H1 (cell line): ENCODE measurements around the gene PIF1. TPM values are rescaled to one million over a fixed set of nuclear protein-coding genes. Genes with fewer than 3 reads are reported as not detected.

Experiments used
- ASH2L ChIP-seq: fragments of 200-600, 300-600 bp; sonication (generic); IDR thresholded peaks from one replicate; pipeline ENCODE4 v1.7.1; 2017; ENCODE audit warnings: low read length
- ATF3 ChIP-seq: IDR thresholded peaks from 2 replicates; pipeline ENCODE4 v1.6.1; 2011; ENCODE audit warnings: low read depth, mild to moderate bottlenecking, low read length; ENCODE audit not compliant: insufficient read depth
- BACH1 ChIP-seq: IDR thresholded peaks from 2 replicates; pipeline ENCODE4 v1.6.1; 2012; ENCODE audit warnings: low read length, improper control_type of control experiment
- BCL11A ChIP-seq, 2 experiments: IDR thresholded peaks; one replicate each; pipeline ENCODE4 v1.6.1; 2011; ENCODE audit warnings: low read depth in 2 of 2, low read length in 2 of 2, mild to moderate bottlenecking in 2 of 2
- CEBPB ChIP-seq: IDR thresholded peaks from 2 replicates; pipeline ENCODE4 v1.6.1; 2012; ENCODE audit warnings: low read depth, low read length
- CTCF ChIP-seq, 3 experiments: IDR thresholded peaks; 1 replicate in 2 of 3; 2 replicates in 1 of 3; pipeline versions ENCODE4 v1.5.1 to v1.6.1; 2011; ENCODE audit warnings: low read length in 3 of 3, mild to moderate bottlenecking in 3 of 3, inconsistent platforms in 2 of 3, low read depth in 1 of 3, moderate library complexity in 1 of 3; ENCODE audit not compliant: insufficient read depth in 1 of 3; ENCODE audit errors: control extremely low read depth in 1 of 3
- KDM5A ChIP-seq: fragments of 200-600 bp; IDR thresholded peaks from 2 replicates; pipeline ENCODE4 v1.7.1; 2012; ENCODE audit warnings: mild to moderate bottlenecking, low read length, inconsistent platforms, mixed read lengths
- MAFK ChIP-seq: IDR thresholded peaks from 2 replicates; pipeline ENCODE4 v1.6.1; 2012; ENCODE audit warnings: low read depth, mild to moderate bottlenecking, improper control_type of control experiment, low read length
- NRF1 ChIP-seq: IDR thresholded peaks from 2 replicates; pipeline ENCODE4 v1.6.1; 2011; ENCODE audit warnings: mild to moderate bottlenecking, low read depth, low read length, improper control_type of control experiment
- POLR2A ChIP-seq, 2 experiments: IDR thresholded peaks; 1 replicate in 1 of 2; 2 replicates in 1 of 2; pipeline ENCODE4 v1.6.1; 2011; ENCODE audit warnings: low read depth in 2 of 2, low read length in 2 of 2, mild to moderate bottlenecking in 2 of 2; ENCODE audit errors: control extremely low read depth in 1 of 2
- RNF2 ChIP-seq: fragments of 200-900, 300-1000 bp; sonication (generic); IDR thresholded peaks from 2 replicates; pipeline ENCODE4 v1.7.1; 2016; ENCODE audit warnings: borderline replicate concordance, low read depth, mild to moderate bottlenecking, antibody characterized with exemption, low read length; ENCODE audit not compliant: poor library complexity, severe bottlenecking; ENCODE audit errors: missing control alignments
- SIN3A ChIP-seq, 2 experiments: IDR thresholded peaks in 1 of 2; conservative IDR thresholded peaks in 1 of 2; 2 replicates each; pipeline ENCODE4 v1.6.1; 2011 to 2012; ENCODE audit warnings: low read length in 2 of 2, improper control_type of control experiment in 1 of 2, low read depth in 1 of 2, mild to moderate bottlenecking in 1 of 2
- SIRT6 ChIP-seq: IDR thresholded peaks from one replicate; pipeline ENCODE4 v1.7.1; 2012; ENCODE audit warnings: low read length, inconsistent platforms
- SP1 ChIP-seq: IDR thresholded peaks from 2 replicates; pipeline ENCODE4 v1.6.1; 2011; ENCODE audit warnings: low read depth, low read length
- SP2 ChIP-seq: IDR thresholded peaks from 2 replicates; pipeline ENCODE4 v1.6.1; 2012; ENCODE audit warnings: mild to moderate bottlenecking, low read length, inconsistent platforms
- TCF12 ChIP-seq: IDR thresholded peaks from 2 replicates; pipeline ENCODE4 v1.6.1; 2011; ENCODE audit warnings: low read depth, mild to moderate bottlenecking, low read length
- TEAD4 ChIP-seq: IDR thresholded peaks from 2 replicates; pipeline ENCODE4 v1.6.1; 2012; ENCODE audit warnings: low read depth, low read length, inconsistent platforms, mixed read lengths
- ZNF274 ChIP-seq: IDR thresholded peaks from 2 replicates; pipeline ENCODE4 v1.7.0; 2012; ENCODE audit warnings: low read length, borderline replicate concordance; ENCODE audit errors: extremely low read depth
- polyA plus RNA-seq, 7 experiments: library from polyadenylated mRNA; depleted of rRNA in 3 of 7; stranded (reverse) in 5 of 7; unstranded in 2 of 7; fragments of >200 nt in 5 of 7; fragments of 200-250 nt in 2 of 7; gene quantifications; 1 replicate in 5 of 7; 2 replicates in 1 of 7; 4 replicates in 1 of 7; pipeline versions ENCODE4 v1.2.1 to v1.2.3, GENCODE V29; 2011 to 2013; ENCODE audit warnings: missing spikeins in 2 of 7, mixed read lengths in 2 of 7
- total RNA-seq: library from RNA; stranded (reverse); fragmentation: NEBNext Ultra II Directional; extraction: Animal tissue kit (Norgen Biotek cat#: 25700); gene quantifications from 2 replicates; pipeline ENCODE4 v1.2.1, GENCODE V29; 2021
- TF ChIP-seq, protein P1 (sequence below): IDR thresholded peaks from 2 replicates; pipeline ENCODE4 v1.6.1; 2012; ENCODE audit warnings: low read length, inconsistent platforms
- TF ChIP-seq, protein P2 (sequence below): IDR thresholded peaks from 2 replicates; pipeline ENCODE4 v1.6.1; 2012; ENCODE audit warnings: inconsistent platforms

The PIF1 gene
- total and polyA plus RNA-seq, 2 of the 8 experiments (the other 6 are each of a cell fraction or from before 2014, with no cell fraction given) = 73.3 to 138 TPM

- TF ChIP-seq, protein P1, sequence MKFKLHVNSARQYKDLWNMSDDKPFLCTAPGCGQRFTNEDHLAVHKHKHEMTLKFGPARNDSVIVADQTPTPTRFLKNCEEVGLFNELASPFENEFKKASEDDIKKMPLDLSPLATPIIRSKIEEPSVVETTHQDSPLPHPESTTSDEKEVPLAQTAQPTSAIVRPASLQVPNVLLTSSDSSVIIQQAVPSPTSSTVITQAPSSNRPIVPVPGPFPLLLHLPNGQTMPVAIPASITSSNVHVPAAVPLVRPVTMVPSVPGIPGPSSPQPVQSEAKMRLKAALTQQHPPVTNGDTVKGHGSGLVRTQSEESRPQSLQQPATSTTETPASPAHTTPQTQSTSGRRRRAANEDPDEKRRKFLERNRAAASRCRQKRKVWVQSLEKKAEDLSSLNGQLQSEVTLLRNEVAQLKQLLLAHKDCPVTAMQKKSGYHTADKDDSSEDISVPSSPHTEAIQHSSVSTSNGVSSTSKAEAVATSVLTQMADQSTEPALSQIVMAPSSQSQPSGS = no peak; the same call in 1 of the 2 replicates
- TF ChIP-seq BACH1 (no peak; the same call in 1 of the 2 replicates), CEBPB (no peak), MAFK (peak; percentile 87), RNF2 (no peak), TCF12 (no peak), ASH2L (no peak), BCL11A (IDR thresholded peaks at IDR 0.05; ENCODE audit: low read depth in 2 of 2, low read length in 2 of 2) (no peak), POLR2A (IDR thresholded peaks at IDR 0.05; ENCODE audit: control extremely low read depth in 1 of 2, low read depth in 2 of 2, low read length in 2 of 2) (peak; percentile 55 to 82), SP1 (peak; percentile 82), ATF3 (no peak), KDM5A (no peak), SP2 (no peak), SIRT6 (no peak), NRF1 (no peak), CTCF (IDR thresholded peaks at IDR 0.05; ENCODE audit: control extremely low read depth in 1 of 3, insufficient read depth in 1 of 3, low read depth in 1 of 3, low read length in 3 of 3) (no peak), SIN3A (conservative IDR thresholded peaks at IDR 0.05 in 1 of 2, IDR thresholded peaks at IDR 0.05 in 1 of 2; ENCODE audit: low read depth in 1 of 2, low read length in 2 of 2) (no peak), ZNF274 (no peak), TEAD4 (no peak)
- TF ChIP-seq, protein P2, sequence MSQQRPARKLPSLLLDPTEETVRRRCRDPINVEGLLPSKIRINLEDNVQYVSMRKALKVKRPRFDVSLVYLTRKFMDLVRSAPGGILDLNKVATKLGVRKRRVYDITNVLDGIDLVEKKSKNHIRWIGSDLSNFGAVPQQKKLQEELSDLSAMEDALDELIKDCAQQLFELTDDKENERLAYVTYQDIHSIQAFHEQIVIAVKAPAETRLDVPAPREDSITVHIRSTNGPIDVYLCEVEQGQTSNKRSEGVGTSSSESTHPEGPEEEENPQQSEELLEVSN = no peak
Observed at GRCh38 chr15:64808785-64809453, 16.5 kb downstream of the PIF1 start (continued).
